Left forelimb (tissue), 1 donor: ENCODE data around the gene CTAG2.
"Not testable (repeated sequence)": the region's sequence is repeated elsewhere in the genome, so short reads cannot be mapped to it uniquely, and the experiment has no call there.

Source experiments
- DNase-seq: peaks from one replicate; pipeline ENCODE4 v3.0.0-alpha.2; 2018; ENCODE audit warnings: low spot score

The CTAG2 gene

GRCh38 chrX:154648931-154649330, 4.4 kb downstream of the CTAG2 start:
- DNase-seq, result no peak

GRCh38 chrX:154645745-154646378, 7.5 kb downstream of the CTAG2 start:
- DNase-seq, result not testable (repeated sequence)

GRCh38 chrX:154643708-154644107, 9.7 kb downstream of the CTAG2 start:
- not testable (repeated sequence) for DNase-seq

- not testable (repeated sequence) for DNase-seq
Measured at GRCh38 chrX:154641740-154642139, 11.6 kb downstream of the CTAG2 start.

GRCh38 chrX:154633661-154634060, 19.7 kb downstream of the CTAG2 start:
- DNase-seq, result not testable (repeated sequence)

GRCh38 chrX:154630949-154631348, 22.4 kb downstream of the CTAG2 start:
- DNase-seq, result not testable (repeated sequence)

- not testable (repeated sequence) for DNase-seq
Measured at GRCh38 chrX:154628960-154629359, 24.4 kb downstream of the CTAG2 start.

- DNase-seq, result not testable (repeated sequence)
Measured at GRCh38 chrX:154620767-154621414, 32.5 kb downstream of the CTAG2 start.

- DNase-seq, result not testable (repeated sequence)
Measured at GRCh38 chrX:154619182-154619581, 34.2 kb downstream of the CTAG2 start, which contains the start of gene CTAG1B. TSS of gene CTAG1B (minus strand) at chrX:154619282. CDS start at chrX:154619218, 64 bp downstream.

- not testable (repeated sequence) for DNase-seq
Measured at GRCh38 chrX:154613586-154613985, 39.8 kb downstream of the CTAG2 start.

- DNase-seq, result not testable (repeated sequence)
Measured at GRCh38 chrX:154611146-154611545, 42.2 kb downstream of the CTAG2 start.

GRCh38 chrX:154608823-154609222, 44.6 kb downstream of the CTAG2 start:
- not testable (repeated sequence) for DNase-seq

- DNase-seq, result not testable (repeated sequence)
Measured at GRCh38 chrX:154607976-154608375, 45.4 kb downstream of the CTAG2 start.

- no peak for DNase-seq
Measured at GRCh38 chrX:154607370-154607769, 46.0 kb downstream of the CTAG2 start.

- no peak for DNase-seq
Measured at GRCh38 chrX:154605566-154605965, 47.8 kb downstream of the CTAG2 start.

- no peak for DNase-seq
Measured at GRCh38 chrX:154603438-154604430, 49.6 kb downstream of the CTAG2 start.

GRCh38 chrX:154602766-154603437, 50.5 kb downstream of the CTAG2 start:
- DNase-seq, result no peak

- no peak for DNase-seq
Measured at GRCh38 chrX:154602226-154602625, 51.2 kb downstream of the CTAG2 start.
